Endothelial cell (in vitro differentiated cells): ENCODE results near the gene DNAJA3. TPM values are rescaled to one million over a fixed set of nuclear protein-coding genes. Genes with fewer than 3 reads are reported as not detected.

Source experiments
- DNase-seq: peaks from one replicate; pipeline ENCODE4 v3.0.0; 2021; ENCODE audit warnings: low spot score
- H3K27ac Mint-ChIP-seq: one replicate; pipeline ENCODE4 v1.8.0; 2021; ENCODE audit warnings: mixed read lengths, inconsistent platforms; ENCODE audit not compliant: unreplicated experiment
- H3K27me3 Mint-ChIP-seq: one replicate; pipeline ENCODE4 v1.8.0; 2021; ENCODE audit warnings: mild to moderate bottlenecking, moderate library complexity, mixed read lengths, inconsistent platforms; ENCODE audit not compliant: unreplicated experiment
- H3K36me3 Mint-ChIP-seq: one replicate; pipeline ENCODE4 v1.8.0; 2021; ENCODE audit warnings: mild to moderate bottlenecking, low read depth, mixed read lengths, inconsistent platforms; ENCODE audit not compliant: unreplicated experiment
- H3K4me1 Mint-ChIP-seq: one replicate; pipeline ENCODE4 v1.8.0; 2021; ENCODE audit warnings: mild to moderate bottlenecking, mixed read lengths, inconsistent platforms; ENCODE audit not compliant: unreplicated experiment
- H3K4me3 Mint-ChIP-seq: one replicate; pipeline ENCODE4 v1.8.0; 2021; ENCODE audit warnings: mild to moderate bottlenecking, mixed read lengths, inconsistent platforms; ENCODE audit not compliant: unreplicated experiment
- H3K9me3 Mint-ChIP-seq: one replicate; pipeline ENCODE4 v1.8.0; 2021; ENCODE audit warnings: mixed read lengths, inconsistent platforms; ENCODE audit not compliant: unreplicated experiment
- total RNA-seq: library from RNA; stranded (reverse); fragmentation: NEBNext Ultra II Directional; extraction: Animal tissue kit (Norgen Biotek cat#: 25700); gene quantifications from one replicate; pipeline ENCODE4 v1.2.1, GENCODE V29; 2021; ENCODE audit not compliant: unreplicated experiment
- TF ChIP-seq, protein P1 (sequence below): fragments of 200-600 bp; sonication (generic); IDR thresholded peaks from one replicate; pipeline ENCODE4 v1.5.0; 2021; ENCODE audit warnings: antibody characterized with exemption; ENCODE audit not compliant: unreplicated experiment

DNAJA3 gene
- total RNA-seq, 1 donor from 2014 or later = 32.0 TPM

DNA sequence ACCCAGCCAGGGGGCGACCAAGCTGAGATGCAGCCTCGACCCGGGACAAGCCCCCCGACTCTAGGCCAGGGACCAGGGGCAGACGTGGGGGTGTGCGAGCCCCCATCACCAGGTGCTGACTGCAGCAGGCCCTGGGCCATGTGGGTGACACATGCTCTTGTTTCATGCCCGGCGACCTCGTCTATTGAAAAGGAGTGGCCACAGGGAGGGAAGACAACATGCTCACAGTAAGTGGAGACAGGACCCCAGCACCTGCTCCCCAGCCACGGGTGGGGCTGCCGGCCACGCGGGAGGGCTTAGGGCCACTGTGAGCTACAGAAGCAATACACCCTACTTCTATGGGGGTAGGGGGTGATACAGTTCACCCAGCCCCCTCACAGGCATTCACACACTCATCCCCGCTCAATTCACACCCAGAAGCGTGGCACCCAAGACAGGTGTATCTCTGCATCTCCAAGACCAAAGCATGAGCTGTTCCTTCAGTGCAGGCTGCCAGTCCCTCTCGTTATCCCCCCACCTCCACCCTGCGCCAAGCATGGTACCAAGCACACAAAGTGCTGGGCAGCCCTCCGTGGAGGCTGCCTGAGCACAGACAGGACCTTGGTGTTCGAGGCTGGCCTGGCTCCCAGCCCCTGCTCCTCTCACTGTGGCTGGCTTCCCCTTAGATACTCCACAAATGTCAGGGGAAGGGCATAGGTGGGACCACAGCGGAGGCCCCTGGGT is 40.4 kb upstream of the DNAJA3 start:
- peak overlapping the region; percentile 18 for H3K27ac Mint-ChIP-seq
- H3K27me3 Mint-ChIP-seq = peaks cover 13% of the 10 kb centered on the region
- TF ChIP-seq, protein P1, sequence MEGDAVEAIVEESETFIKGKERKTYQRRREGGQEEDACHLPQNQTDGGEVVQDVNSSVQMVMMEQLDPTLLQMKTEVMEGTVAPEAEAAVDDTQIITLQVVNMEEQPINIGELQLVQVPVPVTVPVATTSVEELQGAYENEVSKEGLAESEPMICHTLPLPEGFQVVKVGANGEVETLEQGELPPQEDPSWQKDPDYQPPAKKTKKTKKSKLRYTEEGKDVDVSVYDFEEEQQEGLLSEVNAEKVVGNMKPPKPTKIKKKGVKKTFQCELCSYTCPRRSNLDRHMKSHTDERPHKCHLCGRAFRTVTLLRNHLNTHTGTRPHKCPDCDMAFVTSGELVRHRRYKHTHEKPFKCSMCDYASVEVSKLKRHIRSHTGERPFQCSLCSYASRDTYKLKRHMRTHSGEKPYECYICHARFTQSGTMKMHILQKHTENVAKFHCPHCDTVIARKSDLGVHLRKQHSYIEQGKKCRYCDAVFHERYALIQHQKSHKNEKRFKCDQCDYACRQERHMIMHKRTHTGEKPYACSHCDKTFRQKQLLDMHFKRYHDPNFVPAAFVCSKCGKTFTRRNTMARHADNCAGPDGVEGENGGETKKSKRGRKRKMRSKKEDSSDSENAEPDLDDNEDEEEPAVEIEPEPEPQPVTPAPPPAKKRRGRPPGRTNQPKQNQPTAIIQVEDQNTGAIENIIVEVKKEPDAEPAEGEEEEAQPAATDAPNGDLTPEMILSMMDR = no peak
- H3K9me3 Mint-ChIP-seq = no peaks in the 10 kb centered on the region
- H3K4me1 Mint-ChIP-seq = peaks cover 10% of the 10 kb centered on the region
- H3K36me3 Mint-ChIP-seq = peaks cover 10% of the 10 kb centered on the region
- no peak overlapping the region for H3K4me3 Mint-ChIP-seq
- DNase-seq = no peak

DNA sequence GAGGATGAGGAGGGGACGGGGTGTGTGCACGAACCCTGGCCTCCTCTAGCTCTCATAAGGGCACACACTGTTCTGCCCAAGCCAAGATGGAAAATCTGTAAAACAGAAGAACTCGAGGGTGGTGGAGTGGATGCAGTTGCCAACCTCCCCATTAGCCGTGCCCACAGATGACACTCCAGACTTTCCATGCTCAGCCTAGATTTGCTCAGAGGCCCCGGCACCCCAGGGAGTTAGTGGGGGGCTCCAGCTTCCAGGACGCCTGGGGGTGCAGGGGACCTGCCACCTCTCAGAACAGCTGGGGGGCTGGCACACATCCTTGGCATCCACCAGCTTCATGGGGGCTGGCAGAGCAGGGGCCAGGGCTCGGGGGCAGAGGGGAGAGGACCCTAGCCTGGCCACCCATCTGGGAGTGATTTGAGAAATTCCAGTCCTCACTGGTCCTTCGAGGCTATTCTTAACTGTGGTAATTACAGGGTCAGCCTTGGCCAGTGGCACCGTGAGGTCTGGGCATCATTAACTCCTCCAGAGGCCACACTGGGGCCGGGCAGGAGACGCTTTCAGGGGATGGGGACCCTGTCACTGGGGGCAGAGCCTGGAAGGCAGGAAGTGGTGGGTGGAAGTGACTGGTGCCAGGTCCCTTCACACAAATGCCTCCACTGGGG is 39.7 kb upstream of the DNAJA3 start:
- H3K27ac Mint-ChIP-seq = no peak overlapping the region
- peaks cover 7% of the 10 kb centered on the region for H3K4me1 Mint-ChIP-seq
- TF ChIP-seq, protein P1 = no peak
- DNase-seq = no peak
- no peaks in the 10 kb centered on the region for H3K9me3 Mint-ChIP-seq
- H3K27me3 Mint-ChIP-seq = peaks cover 15% of the 10 kb centered on the region
- no peak overlapping the region for H3K4me3 Mint-ChIP-seq
- H3K36me3 Mint-ChIP-seq = peaks cover 10% of the 10 kb centered on the region

DNA sequence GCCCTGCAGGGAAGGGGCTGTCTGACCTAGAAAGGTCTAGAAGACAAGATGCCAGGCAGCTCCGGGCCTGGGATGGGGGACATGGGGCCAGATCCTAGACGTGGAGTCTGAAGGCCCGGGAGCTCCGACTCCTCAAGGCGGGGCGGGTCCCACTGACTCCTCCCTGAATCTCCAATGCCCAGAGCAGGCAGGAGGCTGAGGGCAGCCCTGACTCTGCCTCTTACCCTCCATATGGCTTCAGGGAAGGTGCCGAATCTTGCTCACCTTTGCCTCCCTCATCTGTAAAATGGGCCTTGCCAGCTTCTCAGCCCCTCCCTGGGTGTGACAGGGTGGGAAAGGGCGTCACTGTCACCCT is 39.2 kb upstream of the DNAJA3 start:
- no peak overlapping the region for H3K4me3 Mint-ChIP-seq
- no peaks in the 10 kb centered on the region for H3K9me3 Mint-ChIP-seq
- no peak overlapping the region for H3K27ac Mint-ChIP-seq
- TF ChIP-seq, protein P1 = no peak
- DNase-seq = no peak
- H3K27me3 Mint-ChIP-seq = peaks cover 16% of the 10 kb centered on the region
- peaks cover 10% of the 10 kb centered on the region for H3K36me3 Mint-ChIP-seq
- peaks cover 7% of the 10 kb centered on the region for H3K4me1 Mint-ChIP-seq

DNA sequence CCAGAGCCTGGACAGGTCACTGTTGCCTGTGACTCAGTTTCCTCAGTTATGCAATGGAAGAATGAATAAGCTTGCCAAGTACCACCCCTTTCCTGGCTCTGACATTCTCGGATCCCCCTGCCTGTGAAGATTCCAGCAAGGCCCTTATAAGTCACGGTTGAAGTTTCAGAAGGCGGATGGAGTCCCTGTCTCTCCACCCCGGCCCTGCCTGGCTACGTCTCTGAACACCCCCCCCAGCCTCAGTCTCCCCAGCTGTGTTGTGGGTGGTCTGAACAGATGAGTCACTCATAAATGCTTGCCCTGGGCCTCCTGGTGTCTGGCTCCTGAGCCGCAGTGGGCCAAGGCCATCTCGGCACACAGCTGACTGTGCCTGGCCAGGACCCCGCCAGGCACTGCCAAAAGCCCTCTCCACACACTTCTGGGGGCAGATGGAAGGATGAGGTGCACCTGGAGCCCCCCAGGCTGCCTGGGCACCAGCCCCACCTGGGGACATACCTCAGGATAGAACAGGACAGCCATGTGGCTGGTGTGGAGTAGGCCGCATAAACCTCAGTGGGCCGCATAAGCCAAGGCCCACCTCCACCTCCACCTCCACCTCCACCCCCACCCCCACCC is 38.6 kb upstream of the DNAJA3 start:
- Mint-ChIP-seq H3K36me3 (peaks cover 10% of the 10 kb centered on the region), H3K4me1 (peaks cover 7% of the 10 kb centered on the region), H3K27ac (no peak overlapping the region), H3K9me3 (no peaks in the 10 kb centered on the region), H3K4me3 (no peak overlapping the region), H3K27me3 (peaks cover 16% of the 10 kb centered on the region)
- DNase-seq = no peak
- TF ChIP-seq, protein P1 = no peak

DNA sequence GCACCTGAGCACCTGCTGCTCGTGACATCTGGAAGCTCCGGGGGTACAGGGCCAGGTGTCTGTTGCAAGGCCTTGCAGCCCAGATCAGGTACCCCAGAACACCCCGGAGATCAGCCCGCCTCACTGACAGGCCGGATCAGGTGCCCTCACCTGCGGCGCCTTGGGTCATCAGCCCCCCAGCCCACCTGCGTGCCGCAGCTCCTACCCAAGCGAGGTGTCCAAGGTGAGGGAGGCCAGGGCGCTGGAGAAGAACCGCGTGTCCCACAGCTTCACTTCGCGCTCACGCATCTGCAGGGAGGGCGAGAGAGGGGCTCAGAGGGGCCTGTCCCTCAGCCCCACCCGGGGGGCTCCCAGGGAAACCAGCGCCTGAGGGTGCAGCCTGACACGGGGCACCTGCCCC is 37.9 kb upstream of the DNAJA3 start:
- Mint-ChIP-seq H3K27ac (no peak overlapping the region), H3K4me1 (peaks cover 7% of the 10 kb centered on the region), H3K4me3 (no peak overlapping the region), H3K9me3 (no peaks in the 10 kb centered on the region), H3K36me3 (peaks cover 10% of the 10 kb centered on the region), H3K27me3 (peaks cover 16% of the 10 kb centered on the region)
- DNase-seq = no peak
- TF ChIP-seq, protein P1 = no peak
